ENCODE results near the gene KIF2C. TPM values are rescaled to one million over a fixed set of nuclear protein-coding genes. Genes with fewer than 3 reads are reported as not detected.
"Not testable (repeated sequence)": the region's sequence is repeated elsewhere in the genome, so short reads cannot be mapped to it uniquely, and the experiment has no call there.

Gene KIF2C
- 100 to 1,000 TPM; 102 to 107 TPM for total RNA-seq

- ATAC-seq (peak; percentile 99), DNase-seq (peak; percentile 99)
- Mint-ChIP-seq H3K4me1 (peaks cover 35% of the 10 kb centered on the region), H3K4me3 (peak within 1 kb of the TSS; percentile 96), H3K27me3 (no peaks in the 10 kb centered on the region), H3K36me3 (peaks cover 26% of the 10 kb centered on the region), H3K27ac (peak within 1 kb of the TSS; percentile 92), H3K9me3 (ENCODE audit: low read depth) (no peaks in the 10 kb centered on the region)
- CTCF ChIA-PET: interaction anchor here (1.1 kb wide), 1 partner anchor 36 kb away, joined by 3 read pairs; the partner anchor contains the start of gene RPS8
Observed at GRCh38 chr1:44739307-44740178, at the start of gene KIF2C. KIF2C (plus strand) TSS chr1:44739837; CDS start chr1:44739933, 96 bp downstream.

- H3K36me3 Mint-ChIP-seq: peaks cover 2% of the 10 kb centered on the region
- DNase-seq: no peak
- peaks cover 25% of the 10 kb centered on the region for H3K4me1 Mint-ChIP-seq
- peaks cover 9% of the 10 kb centered on the region for H3K27me3 Mint-ChIP-seq
- no peak overlapping the region for H3K4me3 Mint-ChIP-seq
- CTCF ChIA-PET: interaction anchor here (2.0 kb wide), 1 partner anchor 16 kb away, joined by 5 read pairs; no protein-coding TSS in a partner anchor
- H3K27ac Mint-ChIP-seq: no peak overlapping the region
- ATAC-seq: peak; percentile 65
- no peaks in the 10 kb centered on the region for H3K9me3 Mint-ChIP-seq (ENCODE audit: low read depth)
Observed at GRCh38 chr1:44693159-44693558, 46.5 kb upstream of the KIF2C start.

- no peak for DNase-seq
- Mint-ChIP-seq H3K4me1 (peaks cover 25% of the 10 kb centered on the region), H3K4me3 (no peak overlapping the region), H3K9me3 (ENCODE audit: low read depth) (no peaks in the 10 kb centered on the region), H3K27ac (no peak overlapping the region), H3K27me3 (peaks cover 9% of the 10 kb centered on the region), H3K36me3 (peaks cover 2% of the 10 kb centered on the region)
- no peak for ATAC-seq
- CTCF ChIA-PET: no interaction called here
Observed at GRCh38 chr1:44693900-44694299, 45.7 kb upstream of the KIF2C start.

- CTCF ChIA-PET: interaction anchor here (1.2 kb wide), 1 partner anchor 42 kb away, joined by 4 read pairs; no protein-coding TSS in a partner anchor
- Mint-ChIP-seq H3K27ac (peak overlapping the region; percentile 4), H3K4me1 (peaks cover 25% of the 10 kb centered on the region), H3K9me3 (ENCODE audit: low read depth) (no peaks in the 10 kb centered on the region), H3K4me3 (no peak overlapping the region), H3K36me3 (peaks cover 2% of the 10 kb centered on the region), H3K27me3 (peaks cover 9% of the 10 kb centered on the region)
- ATAC-seq (no peak), DNase-seq (no peak)
Observed at GRCh38 chr1:44694863-44695478, 44.7 kb upstream of the KIF2C start.

GRCh38 chr1:44695671-44696070 lies 44.0 kb upstream of the KIF2C start:
- Mint-ChIP-seq H3K4me3 (no peak overlapping the region), H3K4me1 (peaks cover 25% of the 10 kb centered on the region), H3K27me3 (peaks cover 6% of the 10 kb centered on the region), H3K36me3 (peaks cover 2% of the 10 kb centered on the region), H3K27ac (no peak overlapping the region), H3K9me3 (ENCODE audit: low read depth) (no peaks in the 10 kb centered on the region)
- DNase-seq: no peak
- CTCF ChIA-PET: interaction anchor here (0.5 to 1.8 kb wide), 3 partner anchors 10 to 43 kb away, joined by 3 to 8 read pairs (median 4); no protein-coding TSS in a partner anchor
- no peak for ATAC-seq

- no peak overlapping the region for H3K4me3 Mint-ChIP-seq
Observed at GRCh38 chr1:44696101-44696500, 43.5 kb upstream of the KIF2C start.

GRCh38 chr1:44696789-44697345 lies 42.8 kb upstream of the KIF2C start:
- Mint-ChIP-seq H3K27ac (peak overlapping the region; percentile 74), H3K9me3 (ENCODE audit: low read depth) (no peaks in the 10 kb centered on the region), H3K4me3 (no peak overlapping the region), H3K27me3 (peaks cover 2% of the 10 kb centered on the region), H3K4me1 (peaks cover 25% of the 10 kb centered on the region), H3K36me3 (peaks cover 2% of the 10 kb centered on the region)
- CTCF ChIA-PET: interaction anchor here (0.7 to 1.8 kb wide), 10 partner anchors 9 to 124 kb away, joined by 3 to 8 read pairs (median 3); no protein-coding TSS in a partner anchor
- peak; percentile 73 for DNase-seq
- peak; percentile 82 for ATAC-seq

More at GRCh38 chr1:44696101-44696500, 43.5 kb upstream of the KIF2C start:
- CTCF ChIA-PET: interaction anchor here (0.5 to 1.8 kb wide), 8 partner anchors 8 to 124 kb away, joined by 3 to 8 read pairs (median 3); no protein-coding TSS in a partner anchor
- peaks cover 2% of the 10 kb centered on the region for H3K36me3 Mint-ChIP-seq
- H3K9me3 Mint-ChIP-seq (ENCODE audit: low read depth): no peaks in the 10 kb centered on the region
- peaks cover 25% of the 10 kb centered on the region for H3K4me1 Mint-ChIP-seq
- H3K27ac Mint-ChIP-seq: no peak overlapping the region
- H3K27me3 Mint-ChIP-seq: peaks cover 6% of the 10 kb centered on the region
- ATAC-seq: no peak
- DNase-seq: no peak

- peaks cover 2% of the 10 kb centered on the region for H3K36me3 Mint-ChIP-seq
- DNase-seq (no peak), ATAC-seq (no peak)
- H3K4me1 Mint-ChIP-seq: peaks cover 24% of the 10 kb centered on the region
- H3K27ac Mint-ChIP-seq: no peak overlapping the region
- peaks cover 2% of the 10 kb centered on the region for H3K27me3 Mint-ChIP-seq
- CTCF ChIA-PET: interaction anchor here (0.9 kb wide), 2 partner anchors 32 to 43 kb away, joined by 3 read pairs; partner anchors contain the start of gene RNU5D-1
- H3K9me3 Mint-ChIP-seq (ENCODE audit: low read depth): no peaks in the 10 kb centered on the region
- H3K4me3 Mint-ChIP-seq: no peak overlapping the region
Observed at GRCh38 chr1:44698138-44698537, 41.5 kb upstream of the KIF2C start.

- H3K4me3 Mint-ChIP-seq; H3K27me3 Mint-ChIP-seq; ATAC-seq; H3K9me3 Mint-ChIP-seq (ENCODE audit: low read depth); DNase-seq; CTCF ChIA-PET; H3K27ac Mint-ChIP-seq; H3K36me3 Mint-ChIP-seq: not testable (repeated sequence)
- peaks cover 19% of the 10 kb centered on the region for H3K4me1 Mint-ChIP-seq
Observed at GRCh38 chr1:44699375-44699774, 40.3 kb upstream of the KIF2C start.

- Mint-ChIP-seq H3K4me3 (no peak overlapping the region), H3K4me1 (peaks cover 19% of the 10 kb centered on the region), H3K27ac (no peak overlapping the region), H3K27me3 (no peaks in the 10 kb centered on the region), H3K36me3 (peaks cover 2% of the 10 kb centered on the region), H3K9me3 (ENCODE audit: low read depth) (no peaks in the 10 kb centered on the region)
- DNase-seq (no peak), ATAC-seq (no peak)
- CTCF ChIA-PET: interaction anchor here (1.0 kb wide), 1 partner anchor 13 kb away, joined by 4 read pairs; no protein-coding TSS in a partner anchor
Observed at GRCh38 chr1:44700573-44700972, 39.1 kb upstream of the KIF2C start.

- Mint-ChIP-seq H3K27ac (no peak overlapping the region), H3K4me3 (no peak overlapping the region), H3K36me3 (peaks cover 2% of the 10 kb centered on the region), H3K4me1 (peaks cover 18% of the 10 kb centered on the region), H3K27me3 (no peaks in the 10 kb centered on the region), H3K9me3 (ENCODE audit: low read depth) (no peaks in the 10 kb centered on the region)
- CTCF ChIA-PET: interaction anchor here (1.0 kb wide), 1 partner anchor 14 kb away, joined by 4 read pairs; no protein-coding TSS in a partner anchor
- ATAC-seq (no peak), DNase-seq (no peak)
Observed at GRCh38 chr1:44701141-44701573, 38.5 kb upstream of the KIF2C start.

- CTCF ChIA-PET: interaction anchor here (2.3 to 3.0 kb wide), 2 partner anchors 9 to 11 kb away, joined by 8 to 20 read pairs; no protein-coding TSS in a partner anchor
- Mint-ChIP-seq H3K27ac (no peak overlapping the region), H3K4me3 (no peak overlapping the region), H3K4me1 (peaks cover 13% of the 10 kb centered on the region), H3K9me3 (ENCODE audit: low read depth) (no peaks in the 10 kb centered on the region), H3K36me3 (no peaks in the 10 kb centered on the region), H3K27me3 (peaks cover 5% of the 10 kb centered on the region)
- DNase-seq (no peak), ATAC-seq (no peak)
Observed at GRCh38 chr1:44705470-44705869, 34.2 kb upstream of the KIF2C start.

GRCh38 chr1:44705938-44706337 lies 33.7 kb upstream of the KIF2C start:
- no peak for ATAC-seq
- CTCF ChIA-PET: interaction anchor here (1.3 to 3.0 kb wide), 3 partner anchors 9 to 16 kb away, joined by 4 to 20 read pairs (median 8); no protein-coding TSS in a partner anchor
- Mint-ChIP-seq H3K4me1 (peaks cover 13% of the 10 kb centered on the region), H3K9me3 (ENCODE audit: low read depth) (no peaks in the 10 kb centered on the region), H3K27ac (no peak overlapping the region), H3K27me3 (peaks cover 9% of the 10 kb centered on the region), H3K4me3 (no peak overlapping the region), H3K36me3 (no peaks in the 10 kb centered on the region)
- DNase-seq: no peak
